Vagina (tissue), 2 donors: ENCODE data around the gene TACC3.

Source experiments
- POLR2A ChIP-seq, 2 donors: fragments of 450-650 bp; IDR thresholded peaks; one replicate each; pipeline ENCODE4 v1.6.1; 2017; ENCODE audit warnings: antibody characterized with exemption in 2 of 2, mild to moderate bottlenecking in 2 of 2, moderate library complexity in 2 of 2
- POLR2AphosphoS5 ChIP-seq, 2 donors: sonication (generic); formaldehyde crosslinking; IDR thresholded peaks; one replicate each; pipeline ENCODE4 v1.9.0; 2017; ENCODE audit warnings: antibody characterized with exemption in 2 of 2, mild to moderate bottlenecking in 2 of 2, low read depth in 1 of 2; ENCODE audit not compliant: insufficient read depth in 1 of 2
- TF ChIP-seq, protein P1 (sequence below), 3 experiments: fragments of 450-650 bp in 2 of 3; fragments of 200-600 bp in 1 of 3; sonication (generic) in 1 of 3; IDR thresholded peaks; one replicate each; pipeline ENCODE4 v1.5.1; 2017 to 2019; ENCODE audit warnings: antibody characterized with exemption in 3 of 3, mild to moderate bottlenecking in 2 of 3, moderate library complexity in 2 of 3

DNA sequence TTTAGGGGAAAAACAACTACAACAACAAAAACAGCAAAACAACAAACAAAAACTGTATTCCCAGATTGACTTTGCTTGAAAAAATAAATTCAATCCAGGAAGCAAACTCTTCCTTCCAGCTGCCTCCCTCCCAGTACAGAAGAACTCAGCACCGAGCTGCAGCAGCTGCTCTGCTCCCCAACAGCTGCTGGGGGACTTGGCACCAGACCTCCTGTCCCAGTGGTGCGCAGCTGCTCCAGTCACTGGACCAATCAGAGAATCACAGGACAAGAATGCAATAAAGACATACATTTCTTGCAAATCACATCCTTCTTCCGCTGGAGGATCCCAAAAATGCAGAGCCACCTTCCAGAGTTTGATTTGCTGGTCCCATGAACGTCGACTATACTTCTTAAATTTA lies 25.4 kb upstream of the TACC3 start:
- TF ChIP-seq, protein P1, sequence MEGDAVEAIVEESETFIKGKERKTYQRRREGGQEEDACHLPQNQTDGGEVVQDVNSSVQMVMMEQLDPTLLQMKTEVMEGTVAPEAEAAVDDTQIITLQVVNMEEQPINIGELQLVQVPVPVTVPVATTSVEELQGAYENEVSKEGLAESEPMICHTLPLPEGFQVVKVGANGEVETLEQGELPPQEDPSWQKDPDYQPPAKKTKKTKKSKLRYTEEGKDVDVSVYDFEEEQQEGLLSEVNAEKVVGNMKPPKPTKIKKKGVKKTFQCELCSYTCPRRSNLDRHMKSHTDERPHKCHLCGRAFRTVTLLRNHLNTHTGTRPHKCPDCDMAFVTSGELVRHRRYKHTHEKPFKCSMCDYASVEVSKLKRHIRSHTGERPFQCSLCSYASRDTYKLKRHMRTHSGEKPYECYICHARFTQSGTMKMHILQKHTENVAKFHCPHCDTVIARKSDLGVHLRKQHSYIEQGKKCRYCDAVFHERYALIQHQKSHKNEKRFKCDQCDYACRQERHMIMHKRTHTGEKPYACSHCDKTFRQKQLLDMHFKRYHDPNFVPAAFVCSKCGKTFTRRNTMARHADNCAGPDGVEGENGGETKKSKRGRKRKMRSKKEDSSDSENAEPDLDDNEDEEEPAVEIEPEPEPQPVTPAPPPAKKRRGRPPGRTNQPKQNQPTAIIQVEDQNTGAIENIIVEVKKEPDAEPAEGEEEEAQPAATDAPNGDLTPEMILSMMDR (IDR thresholded peaks at IDR 0.05), result no peak
- no peak for TF ChIP-seq POLR2AphosphoS5 (IDR thresholded peaks at IDR 0.05; ENCODE audit: insufficient read depth in 1 of 2, low read depth in 1 of 2)
- TF ChIP-seq POLR2A (IDR thresholded peaks at IDR 0.05), result no peak
